Mucosa of descending colon (tissue), 3 donors: ENCODE results near the gene ISL2. TPM values are rescaled to one million over a fixed set of nuclear protein-coding genes. Genes with fewer than 3 reads are reported as not detected.
A peak's percentile ranks its signal among the peaks of the same experiment; 100 is the strongest.

Experiments
- ATAC-seq: fragments of 200-7000 bp; cut with Tn5 transposase; one replicate; pipeline ENCODE4 v1.9.1; 2020; ENCODE audit warnings: mild to moderate bottlenecking, moderate library complexity
- DNase-seq, 3 donors: peaks; one replicate each; pipeline ENCODE4 v3.0.0-alpha.2; 2020
- H3K36me3 ChIP-seq: fragments of 200-600 bp; one replicate; pipeline ENCODE4 v1.8.0; 2021; ENCODE audit warnings: low read depth, mild to moderate bottlenecking
- H3K4me1 ChIP-seq: fragments of 200-600 bp; one replicate; pipeline ENCODE4 v1.8.0; 2021; ENCODE audit warnings: low read depth, mild to moderate bottlenecking
- H3K4me3 ChIP-seq: fragments of 200-600 bp; one replicate; pipeline ENCODE4 v1.8.0; 2021; ENCODE audit warnings: mild to moderate bottlenecking
- H3K9me3 ChIP-seq: fragments of 200-600 bp; one replicate; pipeline ENCODE4 v1.8.0; 2021; ENCODE audit warnings: mild to moderate bottlenecking
- intact Hi-C, 2 donors: fragments of 100-400 bp; cut with DNase I in 1 of 2; cut with micrococcal nuclease in 1 of 2; formaldehyde crosslinking; loops; one replicate each; pipeline versions ENCODE4 v1.11.0 to v1.11.1; 2022; cut with DNase I, micrococcal nuclease
- total RNA-seq, 3 donors: library from RNA; stranded (reverse); fragmentation: NEBNext Ultra II Directional in 2 of 3; extraction: Animal tissue kit (Norgen Biotek cat#: 25700) in 2 of 3; gene quantifications; one replicate each; pipeline versions ENCODE4 v1.2.1 to v1.2.4, GENCODE V29; 2021 to 2023
- TF ChIP-seq, protein P1 (sequence below): fragments of 200-600 bp; IDR thresholded peaks from one replicate; pipeline ENCODE4 v1.8.0; 2022; ENCODE audit warnings: antibody characterized with exemption, mild to moderate bottlenecking
- donor health status: DM: no; HTN: no; CAD: no; lungs with moderate emphysema.
- donor health status: DM: no; HTN: no; CAD: no.
- donor health status: DM: no; HTN: yes; CAD: no.

The ISL2 gene
- total RNA-seq, 3 donors from 2014 or later, result 0.51 to 2.1 (median 0.87) TPM

DNA sequence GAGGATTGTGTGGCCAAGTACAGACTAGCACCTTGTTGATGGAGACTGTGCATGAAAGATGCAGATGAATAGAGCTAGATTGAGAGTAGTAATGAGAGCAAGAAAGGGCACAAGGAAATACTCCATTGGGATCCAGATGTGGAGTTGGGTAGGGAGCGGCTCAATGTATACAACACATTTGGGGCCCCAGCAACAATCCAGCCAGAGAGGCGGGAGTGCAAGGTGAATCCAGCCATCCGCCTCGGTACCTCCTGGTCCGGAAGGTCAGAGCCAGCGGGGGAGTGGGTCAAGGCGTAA lies 9.0 kb downstream of the ISL2 start:
- TF ChIP-seq, protein P1, sequence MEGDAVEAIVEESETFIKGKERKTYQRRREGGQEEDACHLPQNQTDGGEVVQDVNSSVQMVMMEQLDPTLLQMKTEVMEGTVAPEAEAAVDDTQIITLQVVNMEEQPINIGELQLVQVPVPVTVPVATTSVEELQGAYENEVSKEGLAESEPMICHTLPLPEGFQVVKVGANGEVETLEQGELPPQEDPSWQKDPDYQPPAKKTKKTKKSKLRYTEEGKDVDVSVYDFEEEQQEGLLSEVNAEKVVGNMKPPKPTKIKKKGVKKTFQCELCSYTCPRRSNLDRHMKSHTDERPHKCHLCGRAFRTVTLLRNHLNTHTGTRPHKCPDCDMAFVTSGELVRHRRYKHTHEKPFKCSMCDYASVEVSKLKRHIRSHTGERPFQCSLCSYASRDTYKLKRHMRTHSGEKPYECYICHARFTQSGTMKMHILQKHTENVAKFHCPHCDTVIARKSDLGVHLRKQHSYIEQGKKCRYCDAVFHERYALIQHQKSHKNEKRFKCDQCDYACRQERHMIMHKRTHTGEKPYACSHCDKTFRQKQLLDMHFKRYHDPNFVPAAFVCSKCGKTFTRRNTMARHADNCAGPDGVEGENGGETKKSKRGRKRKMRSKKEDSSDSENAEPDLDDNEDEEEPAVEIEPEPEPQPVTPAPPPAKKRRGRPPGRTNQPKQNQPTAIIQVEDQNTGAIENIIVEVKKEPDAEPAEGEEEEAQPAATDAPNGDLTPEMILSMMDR, result no peak
- Histone ChIP-seq H3K36me3 (no peaks in the 10 kb centered on the region), H3K4me1 (peaks cover 33% of the 10 kb centered on the region), H3K4me3 (no peak overlapping the region), H3K9me3 (no peaks in the 10 kb centered on the region)
- intact Hi-C loops, result no loop called here
- no peak for ATAC-seq
- no peak for DNase-seq

DNA sequence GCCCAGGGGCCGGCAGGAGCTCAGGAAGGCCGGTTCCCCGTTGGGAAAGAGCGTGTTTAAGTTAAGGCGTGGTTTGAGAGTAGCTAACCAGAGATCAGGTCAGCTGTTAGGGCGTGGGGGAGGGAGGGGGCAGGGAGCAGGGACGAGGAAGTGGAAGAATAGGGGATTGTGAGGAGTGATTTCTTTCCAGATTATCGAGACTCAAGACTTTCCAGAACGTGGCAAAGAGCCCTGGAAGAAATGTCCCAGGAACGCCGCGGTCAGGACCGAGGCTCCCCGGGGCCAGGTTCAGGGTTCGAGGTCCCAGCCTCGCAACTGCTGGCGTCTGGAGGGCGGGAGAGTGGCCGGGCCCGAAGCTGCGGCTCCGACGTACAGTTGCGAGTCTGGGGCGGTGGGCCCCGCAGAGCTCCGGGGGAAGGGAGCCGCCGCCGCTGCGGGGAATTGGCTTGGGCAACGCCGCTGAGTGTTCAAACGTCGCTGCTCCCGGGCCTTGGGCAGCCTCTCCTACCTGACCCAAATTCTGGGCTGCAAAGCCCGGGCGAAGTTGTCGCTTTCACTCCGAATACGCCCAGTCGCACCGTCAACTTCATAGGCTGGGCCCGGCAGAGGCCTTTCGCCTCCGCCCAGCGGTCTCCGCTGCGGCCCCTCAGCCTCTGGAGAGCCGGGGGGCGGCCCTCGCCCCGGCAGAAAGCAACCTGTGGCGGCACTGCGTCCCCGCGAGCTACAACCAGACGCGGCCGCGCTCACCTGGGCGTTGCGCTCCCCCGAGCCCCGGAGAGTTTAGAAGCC lies 9.5 kb downstream of the ISL2 start:
- peak; percentile 73 to 88 (median 80) for DNase-seq
- TF ChIP-seq, protein P1, result no peak
- Histone ChIP-seq H3K9me3 (no peaks in the 10 kb centered on the region), H3K4me3 (peak overlapping the region; percentile 36), H3K36me3 (no peaks in the 10 kb centered on the region), H3K4me1 (peaks cover 29% of the 10 kb centered on the region)
- intact Hi-C loops, result no loop called here
- ATAC-seq, result peak; percentile 79

GRCh38 chr15:76346669-76347481 lies 10.3 kb downstream of the ISL2 start:
- intact Hi-C loops, result no loop called here
- peaks cover 22% of the 10 kb centered on the region for H3K4me1 ChIP-seq
- H3K36me3 ChIP-seq, result no peaks in the 10 kb centered on the region
- TF ChIP-seq, protein P1, result no peak
- H3K9me3 ChIP-seq, result no peaks in the 10 kb centered on the region
- ATAC-seq (peak; percentile 59), DNase-seq (peak in 2 of 3 donors; percentile 45 to 68)
- H3K4me3 ChIP-seq, result peak overlapping the region; percentile 36

DNA sequence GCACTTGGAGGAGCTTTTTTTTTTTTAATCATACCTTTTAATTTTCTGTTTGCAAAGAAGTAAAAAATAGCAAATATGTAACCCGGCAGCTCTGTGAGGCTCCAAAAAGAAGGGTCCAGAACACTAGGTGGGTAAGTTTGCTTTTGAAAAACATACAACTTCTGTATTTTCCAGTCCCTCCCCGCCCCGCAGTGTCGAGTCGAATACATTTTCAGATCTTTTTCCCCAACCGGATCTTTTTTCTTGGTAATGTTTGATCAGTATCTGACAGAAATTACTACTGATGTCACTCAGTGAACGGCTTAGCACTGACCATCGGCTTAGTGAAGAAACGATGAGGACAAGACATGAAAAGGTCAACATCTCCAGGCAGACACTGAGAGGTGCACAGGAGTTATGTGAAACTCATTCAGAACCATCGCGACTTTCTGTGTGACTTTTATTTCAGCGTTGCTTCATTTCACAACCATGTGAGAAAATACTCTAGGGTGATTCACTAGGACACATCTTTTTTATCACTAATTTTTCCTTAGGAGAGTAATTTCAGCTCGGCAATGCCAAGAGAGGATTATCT lies 11.0 kb downstream of the ISL2 start:
- no peak overlapping the region for H3K4me3 ChIP-seq
- intact Hi-C loops, result no loop called here
- peaks cover 15% of the 10 kb centered on the region for H3K4me1 ChIP-seq
- H3K36me3 ChIP-seq, result no peaks in the 10 kb centered on the region
- TF ChIP-seq, protein P1, result no peak
- no peaks in the 10 kb centered on the region for H3K9me3 ChIP-seq
- DNase-seq (peak in 1 of 3 donors; percentile 19), ATAC-seq (no peak)

- TF ChIP-seq, protein P1, result no peak
- Histone ChIP-seq H3K9me3 (no peaks in the 10 kb centered on the region), H3K4me1 (peaks cover 10% of the 10 kb centered on the region), H3K4me3 (no peak overlapping the region), H3K36me3 (no peaks in the 10 kb centered on the region)
- DNase-seq, result no peak
- intact Hi-C loops, result no loop called here
- ATAC-seq, result no peak
Measured at GRCh38 chr15:76349301-76350070, 12.9 kb downstream of the ISL2 start.
